A673 (cell line): Measurements from ENCODE around the gene MDK.

Experiments used
- CTCF ChIP-seq: fragments of 300-800, 200-600 bp; sonication (generic); conservative IDR thresholded peaks from 2 replicates; pipeline ENCODE4 v1.5.1; 2017; ENCODE audit warnings: low read depth, mild to moderate bottlenecking, antibody characterized with exemption, low read length, moderate library complexity, mixed read lengths
- EZH2 ChIP-seq: fragments of 200-600 bp; sonication (generic); IDR thresholded peaks from 2 replicates; pipeline ENCODE4 v1.6.1; 2017; ENCODE audit warnings: borderline replicate concordance, low read depth, mild to moderate bottlenecking, mixed read lengths, antibody characterized with exemption, low read length; ENCODE audit not compliant: poor library complexity, severe bottlenecking

GRCh38 chr11:46420513-46420912 lies 39.0 kb downstream of the MDK start:
- TF ChIP-seq CTCF (no peak), EZH2 (no peak)
